ENCODE results near the gene ZC3H7B. TPM values are rescaled to one million over a fixed set of nuclear protein-coding genes. Genes with fewer than 3 reads are reported as not detected.

Gene ZC3H7B
- total RNA-seq, 1 donor from 2014 or later: 83.4 TPM

DNA sequence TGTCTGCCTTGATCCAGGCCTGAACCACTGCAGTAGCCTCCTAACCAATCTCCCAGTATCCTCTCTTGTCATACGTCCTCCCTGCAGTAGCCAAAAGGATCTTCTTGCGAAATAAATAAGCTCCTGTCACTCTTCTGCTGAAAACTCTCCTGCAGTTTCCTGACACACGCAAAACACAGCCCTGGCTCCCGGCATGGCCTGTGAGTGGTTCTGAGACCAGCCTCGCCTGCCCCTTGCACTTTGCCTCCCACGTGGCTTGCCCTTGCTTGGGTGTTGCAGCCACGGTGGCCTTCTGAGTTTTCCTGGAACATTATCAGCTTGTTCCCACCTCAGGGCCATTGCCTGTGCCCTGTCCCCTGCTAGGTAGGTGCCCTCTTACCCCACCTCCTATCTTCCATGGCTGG is 7.2 kb downstream of the ZC3H7B start:
- no peak for DNase-seq (ENCODE audit: low spot score, unreplicated experiment)
- Mint-ChIP-seq H3K27me3 (no peaks in the 10 kb centered on the region), H3K27ac (peak overlapping the region; percentile 23), H3K4me1 (ENCODE audit: low read depth) (peaks cover 6% of the 10 kb centered on the region), H3K36me3 (ENCODE audit: insufficient read depth) (peaks cover 7% of the 10 kb centered on the region), H3K9me3 (ENCODE audit: low read depth) (no peaks in the 10 kb centered on the region), H3K4me3 (ENCODE audit: low read depth) (no peak overlapping the region)
- TF ChIP-seq, protein P1, sequence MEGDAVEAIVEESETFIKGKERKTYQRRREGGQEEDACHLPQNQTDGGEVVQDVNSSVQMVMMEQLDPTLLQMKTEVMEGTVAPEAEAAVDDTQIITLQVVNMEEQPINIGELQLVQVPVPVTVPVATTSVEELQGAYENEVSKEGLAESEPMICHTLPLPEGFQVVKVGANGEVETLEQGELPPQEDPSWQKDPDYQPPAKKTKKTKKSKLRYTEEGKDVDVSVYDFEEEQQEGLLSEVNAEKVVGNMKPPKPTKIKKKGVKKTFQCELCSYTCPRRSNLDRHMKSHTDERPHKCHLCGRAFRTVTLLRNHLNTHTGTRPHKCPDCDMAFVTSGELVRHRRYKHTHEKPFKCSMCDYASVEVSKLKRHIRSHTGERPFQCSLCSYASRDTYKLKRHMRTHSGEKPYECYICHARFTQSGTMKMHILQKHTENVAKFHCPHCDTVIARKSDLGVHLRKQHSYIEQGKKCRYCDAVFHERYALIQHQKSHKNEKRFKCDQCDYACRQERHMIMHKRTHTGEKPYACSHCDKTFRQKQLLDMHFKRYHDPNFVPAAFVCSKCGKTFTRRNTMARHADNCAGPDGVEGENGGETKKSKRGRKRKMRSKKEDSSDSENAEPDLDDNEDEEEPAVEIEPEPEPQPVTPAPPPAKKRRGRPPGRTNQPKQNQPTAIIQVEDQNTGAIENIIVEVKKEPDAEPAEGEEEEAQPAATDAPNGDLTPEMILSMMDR (IDR thresholded peaks at IDR 0.05; ENCODE audit: unreplicated experiment): no peak

DNA sequence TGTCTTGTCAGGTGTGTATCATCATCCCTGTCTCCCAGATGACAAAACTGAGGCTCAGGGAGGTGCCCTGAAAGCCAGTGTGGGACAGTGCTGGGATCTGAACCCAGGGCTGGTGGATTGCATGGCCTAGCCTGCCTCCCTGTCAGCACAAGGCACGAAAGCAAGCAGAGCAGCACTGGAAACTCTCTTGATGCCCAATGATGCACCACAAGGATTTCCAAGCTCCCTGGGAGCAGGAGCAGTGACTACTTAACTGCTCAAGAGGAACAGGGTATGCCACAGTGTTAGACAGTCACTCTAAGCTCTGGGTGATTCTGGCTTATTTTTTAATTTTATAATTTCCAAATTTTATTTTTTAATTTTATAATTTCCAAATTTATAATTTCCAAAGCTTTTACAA is 9.0 kb downstream of the ZC3H7B start:
- Mint-ChIP-seq H3K27me3 (no peaks in the 10 kb centered on the region), H3K4me3 (ENCODE audit: low read depth) (no peak overlapping the region), H3K9me3 (ENCODE audit: low read depth) (no peaks in the 10 kb centered on the region), H3K27ac (no peak overlapping the region), H3K36me3 (ENCODE audit: insufficient read depth) (peaks cover 9% of the 10 kb centered on the region), H3K4me1 (ENCODE audit: low read depth) (no peaks in the 10 kb centered on the region)
- TF ChIP-seq, protein P1 (IDR thresholded peaks at IDR 0.05; ENCODE audit: unreplicated experiment): no peak
- DNase-seq (ENCODE audit: low spot score, unreplicated experiment): no peak

DNA sequence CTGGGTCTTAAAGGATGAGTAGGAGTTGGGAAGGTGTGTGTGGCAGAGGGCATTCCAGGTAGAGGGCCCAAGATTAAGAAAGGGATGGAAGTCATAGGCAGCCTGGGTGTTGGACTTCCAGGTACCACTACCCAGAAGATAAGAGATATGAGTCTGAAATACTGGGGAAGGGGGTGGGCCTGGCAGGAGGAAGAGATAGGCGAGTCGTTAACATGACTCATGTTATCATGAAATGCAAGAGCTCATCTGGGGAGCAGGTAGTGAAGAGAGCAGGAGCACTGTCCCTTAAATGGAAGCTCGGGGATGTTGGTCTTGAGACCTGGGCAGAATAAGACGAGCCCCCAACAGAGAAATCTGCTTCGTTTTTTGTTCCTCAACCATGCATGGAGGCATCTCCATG is 10.2 kb downstream of the ZC3H7B start:
- H3K4me1 Mint-ChIP-seq (ENCODE audit: low read depth): no peaks in the 10 kb centered on the region
- H3K27ac Mint-ChIP-seq: no peak overlapping the region

DNA sequence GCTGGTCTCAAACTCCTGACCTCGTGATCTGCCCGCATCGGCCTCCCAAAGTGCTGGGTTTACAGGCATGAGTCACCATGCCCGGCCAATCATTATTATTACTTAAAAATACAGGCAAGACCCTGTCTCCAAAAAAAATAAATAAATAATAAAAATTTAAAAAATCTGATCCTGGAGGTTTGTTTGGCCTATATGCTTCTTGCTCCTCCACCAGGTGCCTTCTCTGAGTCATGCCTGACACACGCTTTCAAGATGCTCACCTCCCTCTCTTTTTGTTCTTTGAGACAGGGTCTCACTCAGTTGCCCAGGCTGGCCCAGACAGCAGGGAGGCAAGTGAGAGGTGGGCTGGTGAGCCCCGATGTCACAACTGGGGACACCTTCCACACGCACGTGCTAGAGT is 13.5 kb downstream of the ZC3H7B start:
- H3K27ac Mint-ChIP-seq: peak overlapping the region; percentile 49
- TF ChIP-seq, protein P1 (IDR thresholded peaks at IDR 0.05; ENCODE audit: unreplicated experiment): no peak
- H3K27me3 Mint-ChIP-seq: no peaks in the 10 kb centered on the region
- H3K9me3 Mint-ChIP-seq (ENCODE audit: low read depth): no peaks in the 10 kb centered on the region
- no peak for DNase-seq (ENCODE audit: low spot score, unreplicated experiment)
- peaks cover 5% of the 10 kb centered on the region for H3K36me3 Mint-ChIP-seq (ENCODE audit: insufficient read depth)
- no peaks in the 10 kb centered on the region for H3K4me1 Mint-ChIP-seq (ENCODE audit: low read depth)
- H3K4me3 Mint-ChIP-seq (ENCODE audit: low read depth): no peak overlapping the region

More for the DNA sequence above, 10.2 kb downstream of the ZC3H7B start:
- no peaks in the 10 kb centered on the region for H3K9me3 Mint-ChIP-seq (ENCODE audit: low read depth)
- peaks cover 9% of the 10 kb centered on the region for H3K36me3 Mint-ChIP-seq (ENCODE audit: insufficient read depth)
- TF ChIP-seq, protein P1 (IDR thresholded peaks at IDR 0.05; ENCODE audit: unreplicated experiment): no peak
- no peaks in the 10 kb centered on the region for H3K27me3 Mint-ChIP-seq
- DNase-seq (ENCODE audit: low spot score, unreplicated experiment): no peak
- H3K4me3 Mint-ChIP-seq (ENCODE audit: low read depth): no peak overlapping the region

DNA sequence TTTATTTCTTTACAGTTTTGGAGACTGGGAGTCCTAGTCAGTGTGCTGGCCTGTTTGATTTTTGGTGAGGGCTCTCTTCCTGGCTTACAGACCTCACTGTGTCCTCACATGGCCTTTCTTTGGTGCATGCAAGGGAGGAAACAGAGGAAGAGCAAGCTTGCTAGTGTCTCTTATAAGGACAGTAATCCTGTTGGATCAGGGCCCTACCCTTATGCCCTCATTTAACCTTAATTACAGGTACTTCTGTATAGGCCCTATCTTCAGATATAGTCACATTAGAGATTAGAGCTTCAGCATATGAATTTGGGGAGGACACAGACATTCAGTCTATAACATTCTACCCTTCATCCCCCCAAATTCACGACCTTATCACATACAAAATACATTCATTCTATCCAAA is 14.3 kb downstream of the ZC3H7B start:
- Mint-ChIP-seq H3K4me1 (ENCODE audit: low read depth) (no peaks in the 10 kb centered on the region), H3K36me3 (ENCODE audit: insufficient read depth) (peaks cover 5% of the 10 kb centered on the region), H3K27me3 (no peaks in the 10 kb centered on the region), H3K4me3 (ENCODE audit: low read depth) (no peak overlapping the region), H3K9me3 (ENCODE audit: low read depth) (no peaks in the 10 kb centered on the region), H3K27ac (no peak overlapping the region)
- TF ChIP-seq, protein P1 (IDR thresholded peaks at IDR 0.05; ENCODE audit: unreplicated experiment): no peak
- DNase-seq (ENCODE audit: low spot score, unreplicated experiment): no peak
